ENCODE data around the gene CD151. TPM values are rescaled to one million over a fixed set of nuclear protein-coding genes. Genes with fewer than 3 reads are reported as not detected.

CD151 gene
- total RNA-seq, 4 donors from 2014 or later, result 328 to 675 (median 614) TPM

DNA sequence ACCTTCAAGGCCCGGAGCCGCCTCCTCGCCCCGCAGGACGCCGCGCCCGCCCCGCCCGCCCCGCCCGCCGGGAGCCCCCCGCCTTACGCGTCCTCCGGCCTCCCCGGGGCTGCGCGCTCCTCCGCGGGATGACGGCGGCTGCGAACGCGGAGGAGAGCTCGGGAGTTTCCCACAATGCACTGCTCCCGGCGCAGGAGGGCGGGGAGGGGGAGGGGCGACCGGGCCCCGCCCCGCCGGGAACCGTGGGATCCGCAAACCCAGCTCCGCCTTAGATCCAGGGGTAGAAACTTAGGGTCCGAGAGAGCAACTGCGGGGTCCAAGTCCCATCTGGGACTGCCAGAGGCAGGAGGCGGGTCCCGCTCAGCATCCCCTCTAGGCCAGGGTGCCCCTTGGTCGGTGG, 42.8 kb upstream of the CD151 start, which contains the start of gene CEND1:
CEND1 (minus strand) TSS at position 148 of the 400 bp plus-strand sequence. CDS start 1,514 bp downstream, outside the sequence.
- DNase-seq (ENCODE audit: low spot score) (no peak), ATAC-seq (ENCODE audit: low FRiP score) (no peak)
- TF ChIP-seq, protein P1, sequence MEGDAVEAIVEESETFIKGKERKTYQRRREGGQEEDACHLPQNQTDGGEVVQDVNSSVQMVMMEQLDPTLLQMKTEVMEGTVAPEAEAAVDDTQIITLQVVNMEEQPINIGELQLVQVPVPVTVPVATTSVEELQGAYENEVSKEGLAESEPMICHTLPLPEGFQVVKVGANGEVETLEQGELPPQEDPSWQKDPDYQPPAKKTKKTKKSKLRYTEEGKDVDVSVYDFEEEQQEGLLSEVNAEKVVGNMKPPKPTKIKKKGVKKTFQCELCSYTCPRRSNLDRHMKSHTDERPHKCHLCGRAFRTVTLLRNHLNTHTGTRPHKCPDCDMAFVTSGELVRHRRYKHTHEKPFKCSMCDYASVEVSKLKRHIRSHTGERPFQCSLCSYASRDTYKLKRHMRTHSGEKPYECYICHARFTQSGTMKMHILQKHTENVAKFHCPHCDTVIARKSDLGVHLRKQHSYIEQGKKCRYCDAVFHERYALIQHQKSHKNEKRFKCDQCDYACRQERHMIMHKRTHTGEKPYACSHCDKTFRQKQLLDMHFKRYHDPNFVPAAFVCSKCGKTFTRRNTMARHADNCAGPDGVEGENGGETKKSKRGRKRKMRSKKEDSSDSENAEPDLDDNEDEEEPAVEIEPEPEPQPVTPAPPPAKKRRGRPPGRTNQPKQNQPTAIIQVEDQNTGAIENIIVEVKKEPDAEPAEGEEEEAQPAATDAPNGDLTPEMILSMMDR (IDR thresholded peaks at IDR 0.05), result no peak

DNA sequence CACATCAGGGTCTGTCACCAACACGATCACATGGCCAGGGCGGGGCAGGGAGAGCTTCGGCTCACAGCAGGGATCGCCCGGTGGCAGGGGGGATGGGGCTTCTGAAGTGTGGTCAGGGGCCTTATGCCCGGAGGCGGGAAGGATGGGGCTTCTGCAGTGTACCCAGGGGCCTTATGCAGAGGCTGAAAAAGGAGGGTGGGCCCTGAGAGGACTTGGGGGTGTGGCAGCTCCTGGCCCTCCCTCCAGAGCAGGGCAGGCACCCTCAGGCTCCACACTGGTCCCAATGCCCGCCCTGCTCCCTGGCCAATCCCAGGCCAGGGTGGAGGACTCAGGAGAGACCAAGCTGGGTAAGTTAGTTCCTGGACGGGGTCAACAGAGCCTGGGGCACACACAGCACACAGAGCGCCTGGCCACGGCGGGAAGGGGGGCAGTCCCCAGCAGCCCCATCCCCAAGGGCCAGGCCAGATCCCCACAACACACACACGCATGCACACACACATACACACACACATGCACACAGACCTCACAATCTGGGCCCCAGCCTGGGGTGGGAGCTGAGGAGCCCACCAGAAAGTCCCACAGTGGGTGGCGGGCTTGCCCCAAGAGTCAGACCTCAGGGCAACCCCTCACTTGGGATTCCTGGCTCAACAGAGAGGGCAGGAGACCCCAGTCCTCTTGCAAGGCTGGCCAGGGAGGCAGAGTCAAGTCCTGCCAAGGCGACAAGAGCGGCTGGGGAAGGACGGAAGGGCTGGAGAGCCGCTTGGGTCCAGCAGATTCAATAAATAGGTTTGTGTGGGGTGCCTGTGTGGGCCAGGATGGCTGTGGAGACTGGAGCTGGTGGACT, 41.8 kb upstream of the CD151 start:
- DNase-seq (ENCODE audit: low spot score) (no peak), ATAC-seq (ENCODE audit: low FRiP score) (no peak)
- TF ChIP-seq, protein P1 (IDR thresholded peaks at IDR 0.05), result no peak

DNA sequence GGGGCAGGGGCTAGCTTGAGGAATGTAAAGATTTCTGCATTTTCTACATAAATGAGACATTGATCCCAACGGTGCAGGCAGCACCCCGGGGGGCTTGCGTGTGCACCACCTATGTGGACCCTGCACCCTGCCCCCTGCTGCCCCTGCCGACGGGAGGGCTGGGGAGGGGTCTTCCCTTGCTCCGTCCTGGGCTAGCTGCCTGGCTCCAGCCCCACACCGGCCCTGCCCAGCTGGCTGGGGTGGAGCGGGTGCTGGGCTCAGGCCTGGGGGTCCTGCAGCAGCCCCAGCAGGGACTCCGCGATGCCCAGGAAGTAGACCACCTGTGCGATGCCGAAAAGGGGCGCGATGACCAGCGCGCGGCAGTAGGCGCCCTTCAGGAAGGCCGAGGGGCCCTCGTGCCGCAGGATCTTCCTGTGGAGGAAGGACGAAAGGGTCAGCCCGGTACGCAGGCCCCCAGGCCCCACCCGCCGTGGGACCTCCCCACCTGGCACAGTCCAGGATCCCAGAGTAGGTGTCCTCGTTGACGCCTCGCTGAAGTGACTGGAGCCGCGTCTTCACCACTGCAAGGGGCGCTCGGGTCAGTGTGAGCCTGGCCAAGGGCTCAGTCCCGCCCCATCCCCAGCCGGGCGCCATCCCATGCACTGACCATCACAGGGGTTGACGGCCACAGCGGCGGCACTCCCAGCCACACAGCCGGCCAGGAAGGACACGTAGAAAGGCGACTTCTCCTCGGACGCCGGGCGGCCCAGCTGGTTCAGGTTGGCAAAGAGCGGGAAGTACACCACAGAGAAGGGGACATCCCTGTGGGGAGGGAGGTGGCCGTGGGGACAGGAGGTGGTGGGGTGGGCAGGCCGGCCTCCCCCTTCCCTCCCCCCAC, 40.9 kb upstream of the CD151 start:
- TF ChIP-seq, protein P1 (IDR thresholded peaks at IDR 0.05), result no peak
- no peak for DNase-seq (ENCODE audit: low spot score)

DNA sequence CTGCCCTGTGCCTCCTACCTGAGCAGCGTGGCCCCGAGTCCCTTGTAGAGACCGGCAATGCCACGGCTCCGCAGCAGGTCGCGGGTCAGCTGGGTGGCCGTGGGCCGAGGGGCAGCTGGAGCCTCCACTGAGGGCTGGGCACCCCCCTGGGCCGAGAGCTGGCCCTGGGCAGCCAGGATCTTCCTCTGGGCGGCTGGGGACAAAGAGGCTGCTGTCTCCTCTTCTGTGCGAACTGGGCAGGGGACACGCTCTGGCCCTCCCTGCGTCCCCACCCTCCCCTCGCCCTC, 40.3 kb upstream of the CD151 start:
- ATAC-seq (ENCODE audit: low FRiP score) (no peak), DNase-seq (ENCODE audit: low spot score) (no peak)
- TF ChIP-seq, protein P1 (IDR thresholded peaks at IDR 0.05), result no peak

More for the DNA sequence above, 40.9 kb upstream of the CD151 start:
- no peak for ATAC-seq (ENCODE audit: low FRiP score)

DNA sequence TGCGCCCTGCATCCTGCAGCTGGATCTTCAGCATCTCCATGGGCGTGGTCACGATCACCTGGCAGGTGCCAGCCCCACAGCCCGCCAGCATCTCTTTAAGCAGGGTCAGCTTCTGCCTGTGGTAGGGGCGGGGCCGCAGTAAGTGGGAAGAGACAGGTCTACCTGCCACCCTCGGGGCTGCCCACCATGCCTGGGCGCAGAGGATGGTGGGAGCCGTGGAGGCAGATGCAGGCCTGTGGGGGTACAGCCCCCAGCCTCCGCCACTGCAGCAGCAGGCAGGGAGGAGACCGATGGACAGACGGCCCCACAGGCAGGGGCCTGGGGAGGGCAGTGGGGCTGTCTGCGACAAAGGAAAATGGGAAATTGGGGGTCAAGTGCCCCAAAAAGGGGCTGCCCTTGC, 39.9 kb upstream of the CD151 start:
- no peak for DNase-seq (ENCODE audit: low spot score)
- TF ChIP-seq, protein P1 (IDR thresholded peaks at IDR 0.05), result no peak
- ATAC-seq (ENCODE audit: low FRiP score), result no peak

DNA sequence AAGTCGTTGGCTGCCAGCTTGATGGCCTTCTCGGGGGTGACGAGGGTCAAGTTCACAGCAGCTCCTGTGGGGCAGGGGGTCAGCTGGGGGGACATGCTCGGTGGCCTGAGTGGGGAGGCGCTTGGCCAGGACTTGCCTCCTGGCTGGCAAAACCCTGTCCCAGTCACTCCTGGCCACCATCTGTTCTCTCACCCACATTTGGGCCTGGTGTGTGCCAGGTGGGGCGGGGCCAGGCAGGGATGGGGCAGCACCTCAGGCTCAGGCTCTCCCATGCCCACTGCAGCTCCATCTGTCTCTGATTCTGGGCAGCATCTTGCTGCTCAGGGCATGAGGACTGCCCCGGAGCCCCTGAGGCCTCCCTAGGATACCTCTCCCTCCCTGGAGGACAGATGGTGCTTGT, 39.2 kb upstream of the CD151 start:
- no peak for ATAC-seq (ENCODE audit: low FRiP score)
- no peak for DNase-seq (ENCODE audit: low spot score)
- TF ChIP-seq, protein P1 (IDR thresholded peaks at IDR 0.05), result no peak
